ENCODE results near the gene VSTM2L.

VSTM2L gene

GRCh38 chr20:37941332-37941731 is 38.4 kb downstream of the VSTM2L start:
- DNase-seq (ENCODE audit: low read depth), result no peak
- TF ChIP-seq CTCF (IDR thresholded peaks at IDR 0.05; ENCODE audit: control insufficient read depth, insufficient read depth, low read depth, low read length, missing control alignments), result peak; percentile 3
- H3K4me3 ChIP-seq (ENCODE audit: control insufficient read depth, low read depth, low read length), result no peak overlapping the region

- DNase-seq (ENCODE audit: low read depth), result no peak
- H3K4me3 ChIP-seq (ENCODE audit: control insufficient read depth, low read depth, low read length), result no peak overlapping the region
- no peak for TF ChIP-seq CTCF (IDR thresholded peaks at IDR 0.05; ENCODE audit: control insufficient read depth, insufficient read depth, low read depth, low read length, missing control alignments)
These were observed 39.1 kb downstream of the VSTM2L start for GRCh38 chr20:37941992-37942391.

GRCh38 chr20:37943033-37943432 is 40.1 kb downstream of the VSTM2L start:
- DNase-seq (ENCODE audit: low read depth), result no peak
- no peak overlapping the region for H3K4me3 ChIP-seq (ENCODE audit: control insufficient read depth, low read depth, low read length)
- no peak for TF ChIP-seq CTCF (IDR thresholded peaks at IDR 0.05; ENCODE audit: control insufficient read depth, insufficient read depth, low read depth, low read length, missing control alignments)

GRCh38 chr20:37943501-37944455 is 40.9 kb downstream of the VSTM2L start:
- no peak overlapping the region for H3K4me3 ChIP-seq (ENCODE audit: control insufficient read depth, low read depth, low read length)
- no peak for DNase-seq (ENCODE audit: low read depth)
- TF ChIP-seq CTCF (IDR thresholded peaks at IDR 0.05; ENCODE audit: control insufficient read depth, insufficient read depth, low read depth, low read length, missing control alignments), result no peak

- no peak for TF ChIP-seq CTCF (IDR thresholded peaks at IDR 0.05; ENCODE audit: control insufficient read depth, insufficient read depth, low read depth, low read length, missing control alignments)
- DNase-seq (ENCODE audit: low read depth), result no peak
- H3K4me3 ChIP-seq (ENCODE audit: control insufficient read depth, low read depth, low read length), result no peak overlapping the region
These were observed 41.6 kb downstream of the VSTM2L start for GRCh38 chr20:37944456-37944981.

- DNase-seq (ENCODE audit: low read depth), result no peak
- no peak for TF ChIP-seq CTCF (IDR thresholded peaks at IDR 0.05; ENCODE audit: control insufficient read depth, insufficient read depth, low read depth, low read length, missing control alignments)
- no peak overlapping the region for H3K4me3 ChIP-seq (ENCODE audit: control insufficient read depth, low read depth, low read length)
These were observed 42.2 kb downstream of the VSTM2L start for GRCh38 chr20:37945091-37945547.
